ENCODE results near the gene IRAG1.
A peak's percentile ranks its signal among the peaks of the same experiment; 100 is the strongest.

The IRAG1 gene

GRCh38 chr11:10693509-10694081 is at the start of gene IRAG1:
Gene IRAG1 (minus strand): TSS chr11:10693755. CDS start chr11:10693602, 153 bp downstream.
- no peaks in the 10 kb centered on the region for H3K36me3 ChIP-seq (ENCODE audit: control insufficient read depth, insufficient read depth, low read length)
- H3K9me3 ChIP-seq (ENCODE audit: control insufficient read depth, insufficient read depth, low read length), result no peaks in the 10 kb centered on the region
- WGBS (ENCODE audit: insufficient coverage, insufficient read length), result no CpG with 5 or more reads among the region's 18 CpGs
- no peak for DNase-seq (ENCODE audit: low read depth, low spot score)
- no peak within 1 kb of the TSS for H3K4me3 ChIP-seq (ENCODE audit: low read length)
- 0 out of 2 replicates have a peak, but pooled peaks cover 1% of the 10 kb centered on the region for H3K4me1 ChIP-seq (ENCODE audit: control insufficient read depth, insufficient read depth, low read length)
- H3K27me3 ChIP-seq (ENCODE audit: control insufficient read depth, insufficient read depth, low read length), result no peaks in the 10 kb centered on the region
- no peak within 1 kb of the TSS for H3K27ac ChIP-seq (ENCODE audit: low read length)

DNA sequence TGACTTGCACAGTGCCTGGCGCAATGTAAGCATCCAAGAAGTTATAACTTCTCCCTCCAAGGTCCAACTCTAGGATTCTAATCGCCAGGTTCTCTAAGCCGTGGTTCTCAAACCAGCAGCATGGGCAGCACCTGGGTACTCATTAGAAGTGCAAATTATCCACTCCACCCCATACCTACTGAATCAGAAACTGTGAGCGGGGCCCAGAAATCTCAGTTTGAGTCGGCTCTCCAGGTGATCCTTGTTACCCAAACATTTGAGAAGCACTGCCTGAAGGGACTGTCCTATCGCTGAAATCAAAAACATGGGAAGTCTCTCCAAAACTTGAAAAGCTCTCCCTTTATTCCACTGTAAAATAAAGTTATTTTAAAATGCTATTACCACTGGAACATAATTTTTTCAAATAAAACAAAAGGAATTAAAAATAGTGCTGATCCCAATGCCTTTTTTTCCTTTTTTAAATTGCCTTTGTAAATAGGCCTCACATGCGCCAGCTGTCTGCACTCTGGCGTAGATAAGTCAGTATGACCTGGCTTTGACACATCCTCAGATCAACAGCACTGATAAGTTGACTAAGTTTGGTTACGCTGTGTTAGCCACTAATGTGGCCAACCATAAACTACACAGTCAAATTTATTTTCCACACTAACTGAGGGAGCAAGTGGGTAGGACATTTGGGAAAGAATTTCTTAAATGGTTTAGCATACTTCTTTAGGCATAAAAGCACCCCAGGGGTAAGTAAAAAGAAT is 49.1 kb upstream of the IRAG1 start:
- WGBS (ENCODE audit: insufficient coverage, insufficient read length), result no CpG with 5 or more reads among the region's 9 CpGs
- no peaks in the 10 kb centered on the region; the same call in 1 of the 2 replicates for H3K9me3 ChIP-seq (ENCODE audit: control insufficient read depth, insufficient read depth, low read length)
- DNase-seq (ENCODE audit: low read depth, low spot score), result no peak

DNA sequence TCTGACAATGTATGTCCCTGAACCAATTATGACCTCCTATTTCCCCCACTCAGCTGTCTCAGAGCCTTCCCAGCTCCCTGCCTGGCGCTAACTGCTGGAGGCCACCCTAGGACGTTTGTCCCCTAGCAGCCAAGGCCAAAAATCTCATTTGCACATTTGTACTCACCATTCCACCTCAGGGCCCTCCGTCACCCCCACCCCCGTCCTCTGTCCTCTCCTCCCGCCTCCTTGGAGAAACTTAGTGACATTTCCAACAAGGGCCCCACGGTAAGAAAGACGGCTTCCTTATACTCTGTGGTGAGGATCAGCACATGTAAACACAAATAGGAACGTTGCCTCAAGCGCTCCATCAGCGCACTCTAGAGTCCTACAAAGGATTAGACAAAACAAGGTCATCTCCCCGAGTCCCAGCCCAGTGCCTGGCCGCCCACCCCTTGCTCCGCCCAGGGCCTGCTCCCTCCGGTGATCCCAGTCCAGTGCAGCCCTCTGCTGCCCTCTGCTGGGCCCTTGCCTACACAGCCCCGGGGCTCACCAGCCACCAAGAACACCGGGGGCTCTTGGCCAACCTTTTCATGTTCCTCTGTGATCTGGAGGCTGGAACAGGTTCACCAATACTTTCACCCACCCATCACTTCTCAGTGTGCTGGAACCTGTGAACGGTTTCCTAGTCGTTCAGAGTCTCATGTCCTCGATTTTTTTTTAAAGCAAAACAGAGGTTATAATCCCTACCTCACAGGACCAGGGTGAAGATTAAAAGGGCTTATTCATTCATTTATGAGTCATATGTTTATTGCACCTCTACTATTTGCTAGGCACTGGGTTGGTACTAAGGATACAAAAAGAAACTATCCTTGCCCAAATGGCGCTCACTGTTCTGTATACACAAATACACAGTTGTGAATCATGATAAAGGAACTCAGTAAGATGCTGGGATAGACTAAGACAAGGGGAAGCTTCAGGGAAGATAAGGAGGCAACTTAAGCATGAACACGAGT is 42.2 kb upstream of the IRAG1 start:
- Histone ChIP-seq H3K27me3 (ENCODE audit: control insufficient read depth, insufficient read depth, low read length) (no peaks in the 10 kb centered on the region), H3K9me3 (ENCODE audit: control insufficient read depth, insufficient read depth, low read length) (no peaks in the 10 kb centered on the region), H3K36me3 (ENCODE audit: control insufficient read depth, insufficient read depth, low read length) (no peaks in the 10 kb centered on the region), H3K4me1 (ENCODE audit: control insufficient read depth, insufficient read depth, low read length) (no peaks in the 10 kb centered on the region), H3K4me3 (ENCODE audit: low read length) (no peak overlapping the region), H3K27ac (ENCODE audit: low read length) (no peak overlapping the region)
- no CpG with 5 or more reads among the region's 21 CpGs for WGBS (ENCODE audit: insufficient coverage, insufficient read length)
- peak; percentile 82 for DNase-seq (ENCODE audit: low read depth, low spot score)

More for the DNA sequence above, 49.1 kb upstream of the IRAG1 start:
- H3K36me3 ChIP-seq (ENCODE audit: control insufficient read depth, insufficient read depth, low read length), result no peaks in the 10 kb centered on the region
- no peaks in the 10 kb centered on the region for H3K4me1 ChIP-seq (ENCODE audit: control insufficient read depth, insufficient read depth, low read length)
- no peak overlapping the region for H3K27ac ChIP-seq (ENCODE audit: low read length)
- no peaks in the 10 kb centered on the region for H3K27me3 ChIP-seq (ENCODE audit: control insufficient read depth, insufficient read depth, low read length)
- no peak overlapping the region for H3K4me3 ChIP-seq (ENCODE audit: low read length)

DNA sequence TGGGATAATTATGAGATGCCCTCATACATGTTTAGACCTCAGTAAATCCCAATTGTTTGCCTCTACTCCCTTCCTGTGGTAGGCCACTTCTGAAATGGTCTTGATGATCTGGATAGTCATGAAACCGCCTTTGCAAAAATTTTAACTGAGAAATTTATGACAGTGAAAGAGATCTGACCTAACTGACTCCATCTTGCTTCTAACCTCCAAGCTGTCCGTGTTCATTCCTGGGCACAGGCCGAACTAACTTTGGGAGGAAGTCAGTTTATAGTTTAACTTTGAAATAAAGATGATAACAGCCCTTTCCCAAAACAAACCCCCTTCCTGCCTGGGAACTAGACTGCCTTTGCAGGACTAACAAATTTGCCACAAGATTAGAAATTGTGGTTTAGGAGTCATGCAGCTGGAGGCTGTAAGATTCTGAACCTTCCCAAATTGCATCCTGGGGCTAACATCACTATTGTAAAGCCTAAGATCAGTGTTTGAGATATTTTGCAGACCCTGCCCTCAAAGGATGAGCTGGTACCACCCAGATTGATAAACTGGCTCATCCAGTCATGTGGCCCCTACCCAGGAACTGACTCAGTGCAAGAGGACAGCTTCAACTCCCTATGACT is 37.6 kb upstream of the IRAG1 start:
- WGBS (ENCODE audit: insufficient coverage, insufficient read length), result no CpG with 5 or more reads among the region's 3 CpGs
- no peaks in the 10 kb centered on the region for H3K36me3 ChIP-seq (ENCODE audit: control insufficient read depth, insufficient read depth, low read length)
- H3K27me3 ChIP-seq (ENCODE audit: control insufficient read depth, insufficient read depth, low read length), result no peaks in the 10 kb centered on the region
- H3K9me3 ChIP-seq (ENCODE audit: control insufficient read depth, insufficient read depth, low read length), result no peaks in the 10 kb centered on the region
- H3K4me1 ChIP-seq (ENCODE audit: control insufficient read depth, insufficient read depth, low read length), result no peaks in the 10 kb centered on the region; the same call in 1 of the 2 replicates
- H3K27ac ChIP-seq (ENCODE audit: low read length), result no peak overlapping the region
- no peak overlapping the region for H3K4me3 ChIP-seq (ENCODE audit: low read length)
- no peak for DNase-seq (ENCODE audit: low read depth, low spot score)

GRCh38 chr11:10730151-10730550 is 36.6 kb upstream of the IRAG1 start:
- Histone ChIP-seq H3K27ac (ENCODE audit: low read length) (no peak overlapping the region), H3K9me3 (ENCODE audit: control insufficient read depth, insufficient read depth, low read length) (no peaks in the 10 kb centered on the region), H3K4me3 (ENCODE audit: low read length) (no peak overlapping the region), H3K4me1 (ENCODE audit: control insufficient read depth, insufficient read depth, low read length) (no peaks in the 10 kb centered on the region; the same call in 1 of the 2 replicates), H3K27me3 (ENCODE audit: control insufficient read depth, insufficient read depth, low read length) (no peaks in the 10 kb centered on the region), H3K36me3 (ENCODE audit: control insufficient read depth, insufficient read depth, low read length) (no peaks in the 10 kb centered on the region)
- WGBS (ENCODE audit: insufficient coverage, insufficient read length), result no CpG with 5 or more reads among the region's 3 CpGs
- no peak for DNase-seq (ENCODE audit: low read depth, low spot score)

DNA sequence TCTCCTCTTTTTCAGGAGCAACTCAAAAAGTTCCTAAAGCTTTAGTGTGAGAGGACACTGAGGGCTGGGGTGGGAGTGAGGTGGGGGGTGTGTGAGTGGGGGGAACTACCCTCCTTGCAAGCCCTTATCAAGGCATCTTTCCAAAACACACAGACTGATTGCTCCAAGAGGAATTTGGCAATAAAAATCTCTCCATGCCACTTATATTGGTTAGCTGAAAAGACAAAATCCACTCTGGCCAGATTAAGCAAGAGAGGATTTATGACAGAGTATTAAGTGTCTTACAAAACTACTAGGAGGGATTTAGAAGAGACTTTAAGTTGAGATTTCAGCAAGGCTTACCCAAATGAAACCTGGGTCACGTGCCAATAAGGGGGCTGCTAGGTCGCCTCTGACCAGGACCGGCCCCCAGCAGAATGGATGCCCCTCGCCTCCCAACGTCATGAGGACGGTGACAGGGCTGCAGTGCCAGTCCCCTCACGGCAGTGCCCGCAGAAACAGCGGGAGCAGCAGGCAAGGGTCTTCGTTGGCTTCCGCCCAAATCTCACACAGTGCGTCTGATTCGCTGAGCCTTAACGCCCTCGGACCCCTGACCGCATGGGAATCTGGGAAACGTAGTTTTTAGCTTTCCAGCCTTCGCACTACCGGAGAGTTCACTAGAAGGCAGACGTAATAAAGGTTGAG is 35.4 kb upstream of the IRAG1 start:
- no peak overlapping the region for H3K27ac ChIP-seq (ENCODE audit: low read length)
- peak; percentile 67 for DNase-seq (ENCODE audit: low read depth, low spot score)
- no CpG with 5 or more reads among the region's 20 CpGs for WGBS (ENCODE audit: insufficient coverage, insufficient read length)
- H3K9me3 ChIP-seq (ENCODE audit: control insufficient read depth, insufficient read depth, low read length), result no peaks in the 10 kb centered on the region
- no peaks in the 10 kb centered on the region for H3K36me3 ChIP-seq (ENCODE audit: control insufficient read depth, insufficient read depth, low read length)
- H3K4me1 ChIP-seq (ENCODE audit: control insufficient read depth, insufficient read depth, low read length), result no peaks in the 10 kb centered on the region; the same call in 1 of the 2 replicates
- no peaks in the 10 kb centered on the region for H3K27me3 ChIP-seq (ENCODE audit: control insufficient read depth, insufficient read depth, low read length)
- H3K4me3 ChIP-seq (ENCODE audit: low read length), result peak overlapping the region; percentile 63

DNA sequence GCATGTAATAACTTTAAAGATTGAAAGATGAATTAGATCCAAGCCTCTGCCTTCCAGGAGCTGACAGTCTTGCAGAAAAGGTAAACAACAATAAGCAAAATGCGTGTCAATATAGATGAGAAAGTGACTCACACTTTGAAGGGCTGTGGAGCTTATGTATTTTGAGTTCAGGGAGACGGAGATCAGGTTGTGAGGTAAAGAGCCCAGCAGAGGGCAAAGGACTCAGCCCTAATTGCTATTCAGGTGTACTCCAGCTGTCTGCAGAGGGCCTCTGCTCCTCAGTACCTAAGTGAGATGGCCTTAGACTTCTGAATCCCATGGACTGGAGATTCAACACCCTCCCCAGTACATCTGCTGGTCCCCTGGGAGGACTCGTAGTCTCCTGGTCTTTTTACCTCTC is 34.6 kb upstream of the IRAG1 start:
- no peaks in the 10 kb centered on the region for H3K36me3 ChIP-seq (ENCODE audit: control insufficient read depth, insufficient read depth, low read length)
- H3K4me3 ChIP-seq (ENCODE audit: low read length), result no peak overlapping the region
- H3K27me3 ChIP-seq (ENCODE audit: control insufficient read depth, insufficient read depth, low read length), result no peaks in the 10 kb centered on the region
- H3K4me1 ChIP-seq (ENCODE audit: control insufficient read depth, insufficient read depth, low read length), result no peaks in the 10 kb centered on the region; the same call in 1 of the 2 replicates
- H3K27ac ChIP-seq (ENCODE audit: low read length), result no peak overlapping the region
- no peaks in the 10 kb centered on the region for H3K9me3 ChIP-seq (ENCODE audit: control insufficient read depth, insufficient read depth, low read length)
- no peak for DNase-seq (ENCODE audit: low read depth, low spot score)
- WGBS (ENCODE audit: insufficient coverage, insufficient read length), result no CpG with 5 or more reads among the region's 3 CpGs

DNA sequence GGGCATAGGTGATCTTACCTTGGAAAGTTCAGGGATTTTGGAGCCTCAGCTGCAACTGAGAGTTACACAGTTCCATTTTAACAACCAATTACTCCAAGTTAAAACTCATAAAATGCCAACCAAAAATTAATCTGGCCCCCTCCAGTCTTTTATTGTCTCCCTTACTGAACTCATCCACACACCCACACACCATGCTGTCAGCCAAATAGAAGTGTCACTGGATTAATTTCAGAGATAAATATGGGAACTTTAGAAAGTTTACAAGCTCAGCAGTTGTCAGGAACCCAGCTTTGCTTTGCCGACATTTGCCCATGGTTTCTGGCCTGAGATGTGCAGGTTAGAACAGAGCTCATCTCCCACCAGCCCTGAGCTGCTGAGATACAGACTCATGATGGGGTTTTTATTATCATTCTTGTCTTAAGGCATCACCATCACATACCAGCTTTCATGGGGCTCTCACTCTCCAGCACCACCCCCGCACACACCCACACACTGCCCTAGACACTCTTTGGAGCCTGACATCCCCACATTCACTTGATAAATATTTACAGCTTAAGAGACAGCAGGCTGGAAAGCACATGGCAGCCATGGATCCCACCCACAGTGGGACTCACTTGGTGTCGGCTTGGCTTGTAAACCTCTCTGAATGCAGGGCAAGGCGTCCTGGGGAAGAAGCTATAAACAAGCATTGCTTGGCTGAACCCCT is 33.7 kb upstream of the IRAG1 start:
- no peaks in the 10 kb centered on the region for H3K9me3 ChIP-seq (ENCODE audit: control insufficient read depth, insufficient read depth, low read length)
- H3K4me3 ChIP-seq (ENCODE audit: low read length), result no peak overlapping the region
- no peaks in the 10 kb centered on the region for H3K27me3 ChIP-seq (ENCODE audit: control insufficient read depth, insufficient read depth, low read length)
- H3K4me1 ChIP-seq (ENCODE audit: control insufficient read depth, insufficient read depth, low read length), result no peaks in the 10 kb centered on the region; the same call in 1 of the 2 replicates
- no CpG with 5 or more reads among the region's 4 CpGs for WGBS (ENCODE audit: insufficient coverage, insufficient read length)
- H3K36me3 ChIP-seq (ENCODE audit: control insufficient read depth, insufficient read depth, low read length), result no peaks in the 10 kb centered on the region
- DNase-seq (ENCODE audit: low read depth, low spot score), result no peak
- no peak overlapping the region for H3K27ac ChIP-seq (ENCODE audit: low read length)

- DNase-seq (ENCODE audit: low read depth, low spot score), result no peak
- no peaks in the 10 kb centered on the region for H3K9me3 ChIP-seq (ENCODE audit: control insufficient read depth, insufficient read depth, low read length)
- no peaks in the 10 kb centered on the region for H3K36me3 ChIP-seq (ENCODE audit: control insufficient read depth, insufficient read depth, low read length)
- H3K4me1 ChIP-seq (ENCODE audit: control insufficient read depth, insufficient read depth, low read length), result no peaks in the 10 kb centered on the region; the same call in 1 of the 2 replicates
- no peak overlapping the region for H3K4me3 ChIP-seq (ENCODE audit: low read length)
- H3K27me3 ChIP-seq (ENCODE audit: control insufficient read depth, insufficient read depth, low read length), result no peaks in the 10 kb centered on the region
- no peak overlapping the region for H3K27ac ChIP-seq (ENCODE audit: low read length)
These were observed 32.3 kb upstream of the IRAG1 start for GRCh38 chr11:10725907-10726253.
